Lung microvascular endothelial cell (primary cell): ENCODE data around the gene CRCP. TPM values are rescaled to one million over a fixed set of nuclear protein-coding genes. Genes with fewer than 3 reads are reported as not detected.
"Not testable (repeated sequence)": the region's sequence is repeated elsewhere in the genome, so short reads cannot be mapped to it uniquely, and the experiment has no call there.

Source experiments
- DNase-seq, 2 donors: peaks; one replicate each; pipeline versions ENCODE4 v3.0.0 to v3.0.0-alpha.2; 2010; ENCODE audit warnings: low read depth in 2 of 2
- total RNA-seq: library from RNA; depleted of rRNA; stranded (reverse); fragments of >200 nt; gene quantifications from 2 replicates; pipeline ENCODE4 v1.2.1, GENCODE V29; 2014

The CRCP gene
- 19.2 and 27.0 TPM in 2 replicates for total RNA-seq

GRCh38 chr7:66114743-66115649 is at the start of gene CRCP:
CRCP (plus strand) TSS chr7:66114847; CDS start chr7:66114963, 116 bp downstream.
- peak; percentile 80 to 82 for DNase-seq

GRCh38 chr7:66069732-66070131 is 44.9 kb upstream of the CRCP start:
- no peak for DNase-seq

- no peak for DNase-seq
These were observed 44.4 kb upstream of the CRCP start for GRCh38 chr7:66070222-66070621.

GRCh38 chr7:66072208-66072607 is 42.4 kb upstream of the CRCP start:
- not testable (repeated sequence) for DNase-seq

GRCh38 chr7:66075590-66076461 is 38.8 kb upstream of the CRCP start, which contains the start of gene ASL:
ASL (plus strand) TSS chr7:66075819; CDS start chr7:66076082, 263 bp downstream.
- peak; percentile 91 to 95 for DNase-seq

GRCh38 chr7:66076462-66077329 is 38.0 kb upstream of the CRCP start:
- no peak for DNase-seq

- DNase-seq: no peak
These were observed 36.6 kb upstream of the CRCP start for GRCh38 chr7:66078067-66078466.

GRCh38 chr7:66082083-66082482 is 32.6 kb upstream of the CRCP start:
- DNase-seq: no peak

GRCh38 chr7:66082886-66083415 is 31.7 kb upstream of the CRCP start:
- no peak for DNase-seq

- no peak for DNase-seq
These were observed 31.0 kb upstream of the CRCP start for GRCh38 chr7:66083677-66084076.

- DNase-seq: no peak
These were observed 25.5 kb upstream of the CRCP start for GRCh38 chr7:66088861-66089838.

- DNase-seq: no peak
These were observed 22.0 kb upstream of the CRCP start for GRCh38 chr7:66092654-66093053.

- no peak for DNase-seq
These were observed 19.6 kb upstream of the CRCP start for GRCh38 chr7:66095010-66095409.

- no peak for DNase-seq
These were observed 15.5 kb upstream of the CRCP start for GRCh38 chr7:66099232-66099550.

GRCh38 chr7:66099551-66100407 is 14.9 kb upstream of the CRCP start:
- DNase-seq: peak in 1 of 2 donors; percentile 71

- DNase-seq: no peak
These were observed 14.1 kb upstream of the CRCP start for GRCh38 chr7:66100408-66101050.

GRCh38 chr7:66102168-66102567 is 12.5 kb upstream of the CRCP start:
- DNase-seq: not testable (repeated sequence)

- not testable (repeated sequence) for DNase-seq
These were observed 10.7 kb upstream of the CRCP start for GRCh38 chr7:66103994-66104393.
